Osteoblast (primary cell): ENCODE data around the gene TNFRSF1B. TPM values are rescaled to one million over a fixed set of nuclear protein-coding genes. Genes with fewer than 3 reads are reported as not detected.

Source experiments
- DNase-seq: peaks from one replicate; pipeline ENCODE4 v3.0.0; 2011; ENCODE audit warnings: low spot score, mixed read lengths; ENCODE audit not compliant: insufficient read length; ENCODE audit errors: missing footprints
- H2AFZ ChIP-seq: 2 replicates; pipeline ENCODE4 v1.6.0; 2011; ENCODE audit warnings: mild to moderate bottlenecking, low read length
- H3K27ac ChIP-seq: 2 replicates; pipeline ENCODE4 v1.5.1; 2011; ENCODE audit warnings: mild to moderate bottlenecking, low read depth, low read length, moderate library complexity
- H3K27me3 ChIP-seq: 2 replicates; pipeline ENCODE4 v1.6.0; 2012; ENCODE audit warnings: mild to moderate bottlenecking, control low read depth, inconsistent platforms, low read length, moderate library complexity; ENCODE audit not compliant: insufficient read depth
- H3K36me3 ChIP-seq: 2 replicates; pipeline ENCODE4 v1.5.1; 2011; ENCODE audit warnings: mild to moderate bottlenecking, low read length, control low read depth, moderate library complexity; ENCODE audit not compliant: insufficient read depth
- H3K4me1 ChIP-seq: 2 replicates; pipeline ENCODE4 v1.5.1; 2011; ENCODE audit warnings: mild to moderate bottlenecking, low read length, control low read depth, moderate library complexity; ENCODE audit not compliant: insufficient read depth
- H3K4me2 ChIP-seq: 2 replicates; pipeline ENCODE4 v1.6.0; 2011; ENCODE audit warnings: mild to moderate bottlenecking, low read length; ENCODE audit not compliant: insufficient read depth
- H3K4me3 ChIP-seq: fragments of 200-600 bp; sonication (generic); 3 replicates; pipeline ENCODE4 v1.5.1; 2012; ENCODE audit warnings: mild to moderate bottlenecking, low read length, inconsistent platforms; ENCODE audit not compliant: insufficient read depth
- H3K79me2 ChIP-seq: 2 replicates; pipeline ENCODE4 v1.6.0; 2012; ENCODE audit warnings: mild to moderate bottlenecking, low read length, control low read depth, inconsistent platforms; ENCODE audit not compliant: insufficient read depth
- H3K9me3 ChIP-seq: 2 replicates; pipeline ENCODE4 v1.5.1; 2011; ENCODE audit warnings: low read depth, low read length, control low read depth
- H4K20me1 ChIP-seq: 2 replicates; pipeline ENCODE4 v1.6.0; 2012; ENCODE audit warnings: mild to moderate bottlenecking, low read length, control low read depth; ENCODE audit not compliant: insufficient read depth
- total RNA-seq: library from RNA; depleted of rRNA; stranded (reverse); fragments of >200 nt; gene quantifications from 2 replicates; pipeline ENCODE4 v1.2.3, GENCODE V29; 2012
- TF ChIP-seq, protein P1 (sequence below): IDR thresholded peaks from 2 replicates; pipeline ENCODE4 v1.5.1; 2011; ENCODE audit warnings: mild to moderate bottlenecking, low read depth, low read length, moderate library complexity; ENCODE audit errors: extremely low read depth

The TNFRSF1B gene
- total RNA-seq, 1 donor: 12.7 TPM

DNA sequence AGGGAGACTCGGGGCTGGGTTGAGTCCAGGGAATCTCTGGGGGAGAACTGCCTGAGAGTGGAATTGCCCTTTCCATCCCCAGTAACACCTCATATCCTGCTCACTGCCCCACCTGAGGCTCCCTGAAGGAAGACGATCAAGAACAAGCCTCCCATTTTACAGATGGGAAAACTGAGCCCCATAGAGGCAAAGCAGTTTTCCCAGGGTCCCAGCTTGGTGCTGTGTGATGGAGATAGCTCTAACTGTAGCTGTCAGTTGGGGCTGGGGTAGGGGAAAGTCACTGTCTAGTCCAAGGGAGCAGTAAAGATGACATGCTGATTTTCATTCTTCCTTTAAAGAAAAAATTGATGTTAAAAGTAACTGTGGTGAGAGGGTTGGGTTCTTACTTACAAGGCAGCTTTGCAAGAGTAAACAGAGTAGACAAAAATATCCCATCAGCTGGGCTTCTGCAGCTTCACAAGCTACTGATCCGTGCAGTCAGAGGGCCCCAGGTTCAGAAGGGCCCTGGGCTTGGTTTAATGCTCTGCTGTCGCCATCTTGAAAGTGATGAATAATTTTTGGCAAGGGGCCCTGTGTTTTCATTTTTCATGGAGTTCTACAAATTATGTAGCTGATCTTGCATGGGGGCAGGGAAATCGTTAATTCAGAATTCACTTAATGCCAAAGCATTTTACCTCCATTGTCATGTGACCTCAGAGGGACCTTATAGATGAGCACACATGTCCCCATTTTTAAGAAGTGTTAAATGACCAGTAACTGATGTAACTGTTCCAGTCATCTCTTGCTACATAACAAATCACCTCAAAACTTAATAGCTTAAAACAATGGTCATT, 17.6 kb upstream of the TNFRSF1B start:
- no peak overlapping the region for H3K27ac ChIP-seq
- DNase-seq: peak; percentile 49

DNA sequence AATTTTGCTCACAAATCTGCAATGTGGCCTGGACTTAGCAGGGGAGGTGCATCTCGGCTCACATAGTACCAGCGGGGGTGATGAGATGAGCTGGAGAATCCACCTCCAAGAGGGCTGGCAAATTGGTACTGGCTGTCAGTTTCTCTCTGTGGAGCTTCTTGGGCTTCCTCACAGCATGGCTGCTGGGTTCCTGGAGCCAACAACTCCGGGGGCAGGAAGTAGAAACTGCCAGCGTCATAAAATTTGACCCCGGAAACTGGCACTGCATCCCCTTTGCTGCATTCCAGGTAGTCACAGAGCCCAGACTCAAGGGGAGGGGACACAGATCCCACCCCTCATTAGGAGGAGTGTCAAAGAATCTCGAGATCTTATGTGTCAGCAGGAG, 17.0 kb upstream of the TNFRSF1B start:
- H3K4me1 ChIP-seq: peaks cover 35% of the 10 kb centered on the region
- H3K4me3 ChIP-seq: no peak overlapping the region
- H3K27me3 ChIP-seq: no peaks in the 10 kb centered on the region
- H2AFZ ChIP-seq: no peak overlapping the region
- TF ChIP-seq, protein P1, sequence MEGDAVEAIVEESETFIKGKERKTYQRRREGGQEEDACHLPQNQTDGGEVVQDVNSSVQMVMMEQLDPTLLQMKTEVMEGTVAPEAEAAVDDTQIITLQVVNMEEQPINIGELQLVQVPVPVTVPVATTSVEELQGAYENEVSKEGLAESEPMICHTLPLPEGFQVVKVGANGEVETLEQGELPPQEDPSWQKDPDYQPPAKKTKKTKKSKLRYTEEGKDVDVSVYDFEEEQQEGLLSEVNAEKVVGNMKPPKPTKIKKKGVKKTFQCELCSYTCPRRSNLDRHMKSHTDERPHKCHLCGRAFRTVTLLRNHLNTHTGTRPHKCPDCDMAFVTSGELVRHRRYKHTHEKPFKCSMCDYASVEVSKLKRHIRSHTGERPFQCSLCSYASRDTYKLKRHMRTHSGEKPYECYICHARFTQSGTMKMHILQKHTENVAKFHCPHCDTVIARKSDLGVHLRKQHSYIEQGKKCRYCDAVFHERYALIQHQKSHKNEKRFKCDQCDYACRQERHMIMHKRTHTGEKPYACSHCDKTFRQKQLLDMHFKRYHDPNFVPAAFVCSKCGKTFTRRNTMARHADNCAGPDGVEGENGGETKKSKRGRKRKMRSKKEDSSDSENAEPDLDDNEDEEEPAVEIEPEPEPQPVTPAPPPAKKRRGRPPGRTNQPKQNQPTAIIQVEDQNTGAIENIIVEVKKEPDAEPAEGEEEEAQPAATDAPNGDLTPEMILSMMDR: no peak
- H3K4me2 ChIP-seq: no peak overlapping the region
- no peaks in the 10 kb centered on the region for H4K20me1 ChIP-seq
- no peak for DNase-seq
- no peaks in the 10 kb centered on the region for H3K36me3 ChIP-seq
- no peak overlapping the region for H3K27ac ChIP-seq
- peaks cover 3% of the 10 kb centered on the region for H3K9me3 ChIP-seq
- no peaks in the 10 kb centered on the region for H3K79me2 ChIP-seq

More for the DNA sequence above, 17.6 kb upstream of the TNFRSF1B start:
- H3K4me1 ChIP-seq: peaks cover 37% of the 10 kb centered on the region
- no peak overlapping the region for H3K4me2 ChIP-seq
- no peaks in the 10 kb centered on the region for H3K79me2 ChIP-seq
- TF ChIP-seq, protein P1: no peak
- H3K27me3 ChIP-seq: no peaks in the 10 kb centered on the region
- H3K4me3 ChIP-seq: no peak overlapping the region
- no peaks in the 10 kb centered on the region for H3K36me3 ChIP-seq
- H2AFZ ChIP-seq: no peak overlapping the region
- no peaks in the 10 kb centered on the region for H4K20me1 ChIP-seq
- H3K9me3 ChIP-seq: peaks cover 3% of the 10 kb centered on the region

DNA sequence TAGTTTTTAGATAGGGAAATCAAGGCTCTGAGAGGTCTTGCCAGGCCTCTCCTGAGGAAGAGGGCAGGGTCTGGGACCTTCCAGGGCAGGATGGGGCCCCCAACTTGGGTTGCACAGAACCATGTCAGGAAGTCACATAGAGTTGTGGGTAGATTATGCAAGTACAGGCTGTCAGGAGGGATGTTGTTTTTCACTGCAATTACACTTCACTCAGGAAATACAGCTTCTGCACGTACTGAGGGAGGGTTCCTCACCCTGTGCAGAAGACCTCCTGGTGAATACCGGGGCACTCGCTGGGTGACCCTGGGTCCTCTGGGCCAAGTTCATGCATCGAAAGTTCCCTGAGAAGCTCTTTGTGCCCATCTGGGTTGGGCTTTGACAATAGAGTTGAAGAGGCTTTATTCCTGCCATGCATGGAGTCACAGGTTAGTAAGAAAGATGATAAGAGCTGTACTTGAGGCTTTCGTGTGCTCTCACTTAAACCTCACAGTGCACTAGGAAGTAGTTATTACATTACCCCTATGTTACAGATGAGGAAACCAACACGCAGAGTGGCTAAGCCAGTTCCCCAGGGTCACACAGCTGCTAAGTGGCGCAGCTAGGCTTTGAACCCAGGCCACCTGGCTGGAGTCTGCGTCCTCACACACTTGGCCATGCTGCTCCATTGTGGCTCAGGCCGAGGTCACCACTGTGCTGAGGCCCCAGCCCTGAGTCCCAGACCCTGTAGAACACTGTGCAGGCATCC, 16.2 kb upstream of the TNFRSF1B start:
- Histone ChIP-seq H3K4me1 (peaks cover 35% of the 10 kb centered on the region), H2AFZ (peak overlapping the region; percentile 33), H3K79me2 (no peaks in the 10 kb centered on the region), H3K9me3 (peaks cover 3% of the 10 kb centered on the region), H3K27me3 (no peaks in the 10 kb centered on the region), H3K4me2 (no peak overlapping the region), H4K20me1 (no peaks in the 10 kb centered on the region), H3K4me3 (no peak overlapping the region), H3K36me3 (no peaks in the 10 kb centered on the region), H3K27ac (no peak overlapping the region)
- peak; percentile 45 for DNase-seq
- TF ChIP-seq, protein P1: no peak

DNA sequence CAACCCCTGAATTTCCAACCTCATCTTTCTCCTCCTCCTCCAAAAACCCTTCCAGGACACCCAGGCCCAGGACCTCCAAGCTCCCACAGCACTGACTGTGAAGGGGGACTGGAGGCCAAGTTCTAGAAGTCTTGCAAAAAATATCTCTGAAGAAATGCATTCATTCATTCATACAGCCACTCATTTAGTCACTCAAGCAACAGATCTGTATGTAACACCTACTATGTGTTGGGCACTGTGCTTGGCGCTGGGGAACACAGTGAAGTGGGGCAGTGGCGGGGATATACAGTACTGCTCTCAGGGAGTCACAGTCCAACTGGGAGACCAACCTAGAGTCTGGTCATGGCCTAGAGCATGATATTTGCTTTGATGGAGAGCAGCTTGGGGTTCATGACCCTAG, 15.3 kb upstream of the TNFRSF1B start:
- Histone ChIP-seq H3K36me3 (no peaks in the 10 kb centered on the region), H3K27me3 (no peaks in the 10 kb centered on the region), H3K4me2 (no peak overlapping the region), H2AFZ (no peak overlapping the region), H3K79me2 (no peaks in the 10 kb centered on the region), H3K4me1 (peaks cover 33% of the 10 kb centered on the region), H3K9me3 (peaks cover 3% of the 10 kb centered on the region), H4K20me1 (no peaks in the 10 kb centered on the region), H3K27ac (no peak overlapping the region), H3K4me3 (no peak overlapping the region)
- no peak for DNase-seq
- TF ChIP-seq, protein P1: no peak
